ENCODE data around the gene ZIC1. TPM values are rescaled to one million over a fixed set of nuclear protein-coding genes. Genes with fewer than 3 reads are reported as not detected.

ZIC1 gene
- total RNA-seq, 1 donor from 2014 or later: not detected

DNA sequence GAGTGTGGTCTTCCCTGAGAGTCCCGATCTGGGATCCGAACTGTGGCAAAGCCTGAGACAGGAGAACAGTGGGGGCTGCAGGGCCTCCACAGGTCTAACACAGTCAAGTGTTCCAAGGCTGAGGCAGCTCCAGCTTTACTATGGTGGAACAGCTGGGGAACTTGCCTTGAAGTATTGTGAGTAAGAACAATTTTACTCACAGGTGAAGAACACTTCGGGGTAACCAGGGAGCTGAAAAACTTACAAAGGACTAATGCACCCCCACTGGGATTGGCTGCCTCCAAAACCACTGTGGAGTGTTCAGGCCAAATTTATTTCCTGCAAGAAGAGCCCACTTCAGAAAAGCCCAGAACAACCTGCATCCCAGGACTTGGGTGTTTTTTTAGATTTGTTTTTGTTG lies 28.2 kb upstream of the ZIC1 start:
- no peak for TF ChIP-seq CTCF (IDR thresholded peaks at IDR 0.05; ENCODE audit: partially characterized antibody, unreplicated experiment)
- no peaks in the 10 kb centered on the region for H3K36me3 Mint-ChIP-seq (ENCODE audit: unreplicated experiment)
- H3K27ac Mint-ChIP-seq (ENCODE audit: unreplicated experiment): no peak overlapping the region
- peaks cover 5% of the 10 kb centered on the region for H3K9me3 Mint-ChIP-seq (ENCODE audit: unreplicated experiment)
- no peak for DNase-seq
- peaks cover 46% of the 10 kb centered on the region for H3K27me3 Mint-ChIP-seq (ENCODE audit: unreplicated experiment)
- H3K4me3 Mint-ChIP-seq (ENCODE audit: unreplicated experiment): no peak overlapping the region
- no peaks in the 10 kb centered on the region for H3K4me1 Mint-ChIP-seq (ENCODE audit: low read depth, unreplicated experiment)

- TF ChIP-seq CTCF (IDR thresholded peaks at IDR 0.05; ENCODE audit: partially characterized antibody, unreplicated experiment): no peak
- no peak for DNase-seq
- no peaks in the 10 kb centered on the region for H3K36me3 Mint-ChIP-seq (ENCODE audit: unreplicated experiment)
- peaks cover 5% of the 10 kb centered on the region for H3K9me3 Mint-ChIP-seq (ENCODE audit: unreplicated experiment)
- peaks cover 49% of the 10 kb centered on the region for H3K27me3 Mint-ChIP-seq (ENCODE audit: unreplicated experiment)
- no peak overlapping the region for H3K4me3 Mint-ChIP-seq (ENCODE audit: unreplicated experiment)
- H3K27ac Mint-ChIP-seq (ENCODE audit: unreplicated experiment): no peak overlapping the region
- H3K4me1 Mint-ChIP-seq (ENCODE audit: low read depth, unreplicated experiment): no peaks in the 10 kb centered on the region
Measured at GRCh38 chr3:147381596-147381995, 27.6 kb upstream of the ZIC1 start.

DNA sequence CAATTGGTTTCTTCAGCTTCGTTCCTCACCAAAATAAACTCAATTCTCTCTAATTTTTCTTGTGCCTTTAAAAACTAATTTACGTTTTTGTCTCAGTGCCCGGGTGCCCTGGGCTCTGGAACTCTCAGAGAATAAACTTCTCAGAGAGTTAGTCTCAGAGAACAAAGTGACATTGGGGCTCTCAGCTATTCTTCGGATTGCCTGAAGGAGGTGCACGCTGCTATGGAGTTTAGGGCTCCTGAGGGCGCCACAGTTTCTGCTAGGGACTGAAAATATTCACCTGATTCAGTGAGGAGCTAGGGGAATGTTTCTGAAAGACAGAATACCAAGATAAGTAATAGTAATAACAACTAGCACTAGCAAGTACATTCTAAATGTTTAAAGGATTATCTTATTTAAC lies 25.5 kb upstream of the ZIC1 start:
- Mint-ChIP-seq H3K4me1 (ENCODE audit: low read depth, unreplicated experiment) (no peaks in the 10 kb centered on the region), H3K27ac (ENCODE audit: unreplicated experiment) (no peak overlapping the region), H3K9me3 (ENCODE audit: unreplicated experiment) (peaks cover 9% of the 10 kb centered on the region), H3K36me3 (ENCODE audit: unreplicated experiment) (no peaks in the 10 kb centered on the region), H3K27me3 (ENCODE audit: unreplicated experiment) (peaks cover 49% of the 10 kb centered on the region), H3K4me3 (ENCODE audit: unreplicated experiment) (no peak overlapping the region)
- no peak for DNase-seq
- no peak for TF ChIP-seq CTCF (IDR thresholded peaks at IDR 0.05; ENCODE audit: partially characterized antibody, unreplicated experiment)

- no peaks in the 10 kb centered on the region for H3K36me3 Mint-ChIP-seq (ENCODE audit: unreplicated experiment)
- H3K27me3 Mint-ChIP-seq (ENCODE audit: unreplicated experiment): peaks cover 51% of the 10 kb centered on the region
- TF ChIP-seq CTCF (IDR thresholded peaks at IDR 0.05; ENCODE audit: partially characterized antibody, unreplicated experiment): peak; percentile 32
- no peak overlapping the region for H3K27ac Mint-ChIP-seq (ENCODE audit: unreplicated experiment)
- H3K4me1 Mint-ChIP-seq (ENCODE audit: low read depth, unreplicated experiment): no peaks in the 10 kb centered on the region
- peaks cover 11% of the 10 kb centered on the region for H3K9me3 Mint-ChIP-seq (ENCODE audit: unreplicated experiment)
- no peak overlapping the region for H3K4me3 Mint-ChIP-seq (ENCODE audit: unreplicated experiment)
- DNase-seq: no peak
Measured at GRCh38 chr3:147384210-147385058, 24.7 kb upstream of the ZIC1 start.

Data from glutamatergic neuron (in vitro differentiated cells).